ENCODE measurements around the gene C10orf90. TPM values are rescaled to one million over a fixed set of nuclear protein-coding genes. Genes with fewer than 3 reads are reported as not detected.

Gene C10orf90
- total RNA-seq, 1 donor from 2014 or later = 0.89 TPM

- Mint-ChIP-seq H3K27me3 (ENCODE audit: low read depth) (no peaks in the 10 kb centered on the region), H3K4me1 (peaks cover 6% of the 10 kb centered on the region), H3K9me3 (no peaks in the 10 kb centered on the region), H3K36me3 (ENCODE audit: low read depth) (no peaks in the 10 kb centered on the region), H3K27ac (ENCODE audit: unreplicated experiment) (no peak overlapping the region), H3K4me3 (no peak overlapping the region)
- no peak for TF ChIP-seq CTCF (conservative IDR thresholded peaks at IDR 0.05)
- DNase-seq (ENCODE audit: low read depth, low spot score) = no peak
Measured at GRCh38 chr10:126544565-126544964, 125.9 kb downstream of the C10orf90 start.

GRCh38 chr10:126538439-126539135 lies 131.9 kb downstream of the C10orf90 start:
- DNase-seq (ENCODE audit: low read depth, low spot score) = no peak
- no peaks in the 10 kb centered on the region for H3K36me3 Mint-ChIP-seq (ENCODE audit: low read depth)
- no peaks in the 10 kb centered on the region for H3K9me3 Mint-ChIP-seq
- H3K4me3 Mint-ChIP-seq = no peak overlapping the region
- no peak overlapping the region for H3K27ac Mint-ChIP-seq (ENCODE audit: unreplicated experiment)
- no peak for TF ChIP-seq CTCF (conservative IDR thresholded peaks at IDR 0.05)
- no peaks in the 10 kb centered on the region for H3K27me3 Mint-ChIP-seq (ENCODE audit: low read depth)
- H3K4me1 Mint-ChIP-seq = no peaks in the 10 kb centered on the region

GRCh38 chr10:126536656-126537055 lies 133.8 kb downstream of the C10orf90 start:
- no peak overlapping the region for H3K27ac Mint-ChIP-seq (ENCODE audit: unreplicated experiment)
- no peaks in the 10 kb centered on the region for H3K36me3 Mint-ChIP-seq (ENCODE audit: low read depth)
- no peak overlapping the region for H3K4me3 Mint-ChIP-seq
- no peak for TF ChIP-seq CTCF (conservative IDR thresholded peaks at IDR 0.05)
- no peak for DNase-seq (ENCODE audit: low read depth, low spot score)
- no peaks in the 10 kb centered on the region for H3K9me3 Mint-ChIP-seq
- H3K4me1 Mint-ChIP-seq = no peaks in the 10 kb centered on the region
- H3K27me3 Mint-ChIP-seq (ENCODE audit: low read depth) = no peaks in the 10 kb centered on the region

GRCh38 chr10:126536148-126536547 lies 134.3 kb downstream of the C10orf90 start:
- Mint-ChIP-seq H3K4me1 (no peaks in the 10 kb centered on the region), H3K4me3 (no peak overlapping the region), H3K9me3 (no peaks in the 10 kb centered on the region), H3K36me3 (ENCODE audit: low read depth) (no peaks in the 10 kb centered on the region), H3K27ac (ENCODE audit: unreplicated experiment) (no peak overlapping the region), H3K27me3 (ENCODE audit: low read depth) (no peaks in the 10 kb centered on the region)
- no peak for DNase-seq (ENCODE audit: low read depth, low spot score)
- TF ChIP-seq CTCF (conservative IDR thresholded peaks at IDR 0.05) = no peak

GRCh38 chr10:126533644-126534043 lies 136.8 kb downstream of the C10orf90 start:
- DNase-seq (ENCODE audit: low read depth, low spot score) = no peak
- H3K27me3 Mint-ChIP-seq (ENCODE audit: low read depth) = no peaks in the 10 kb centered on the region
- H3K36me3 Mint-ChIP-seq (ENCODE audit: low read depth) = no peaks in the 10 kb centered on the region
- H3K4me1 Mint-ChIP-seq = no peaks in the 10 kb centered on the region
- no peak overlapping the region for H3K27ac Mint-ChIP-seq (ENCODE audit: unreplicated experiment)
- no peaks in the 10 kb centered on the region for H3K9me3 Mint-ChIP-seq
- H3K4me3 Mint-ChIP-seq = no peak overlapping the region
- TF ChIP-seq CTCF (conservative IDR thresholded peaks at IDR 0.05) = no peak

Data from neural crest cell (in vitro differentiated cells).